DOHH2 (cell line): Measurements from ENCODE around the gene SPECC1L.
"Not testable (repeated sequence)": the region's sequence is repeated elsewhere in the genome, so short reads cannot be mapped to it uniquely, and the experiment has no call there.

Source experiments
- H3F3A ChIP-seq: fragments of 200-600 bp; sonication (generic), shearing (Covaris generic); 2 replicates; pipeline ENCODE4 v1.6.0; 2016; ENCODE audit warnings: antibody characterized with exemption, mild to moderate bottlenecking; ENCODE audit not compliant: control insufficient read depth, insufficient read depth
- H3K27ac ChIP-seq: fragments of 200-600 bp; sonication (generic); 2 replicates; pipeline ENCODE4 v1.5.1; 2014; ENCODE audit warnings: low read depth, mild to moderate bottlenecking, low read length, moderate library complexity
- H3K27me3 ChIP-seq: fragments of 200-600 bp; sonication (generic); 2 replicates; pipeline ENCODE4 v1.6.1; 2014; ENCODE audit warnings: mild to moderate bottlenecking, low read length, mixed read lengths; ENCODE audit not compliant: control insufficient read depth
- H3K36me3 ChIP-seq: fragments of 200-600 bp; sonication (generic); 2 replicates; pipeline ENCODE4 v1.6.1; 2014; ENCODE audit warnings: mild to moderate bottlenecking, low read length, moderate library complexity, mixed read lengths; ENCODE audit not compliant: control insufficient read depth
- H3K4me1 ChIP-seq: fragments of 200-600 bp; sonication (generic); 2 replicates; pipeline ENCODE4 v1.6.1; 2014; ENCODE audit warnings: mild to moderate bottlenecking, low read length, mixed read lengths; ENCODE audit not compliant: control insufficient read depth
- H3K4me2 ChIP-seq: fragments of 200-600 bp; sonication (generic); 2 replicates; pipeline ENCODE4 v1.6.0; 2014; ENCODE audit warnings: mild to moderate bottlenecking, low read length, moderate library complexity
- H3K4me3 ChIP-seq: fragments of 200-600 bp; sonication (generic); 2 replicates; pipeline ENCODE4 v1.5.1; 2014; ENCODE audit warnings: mild to moderate bottlenecking, low read length, mixed read lengths
- H3K79me2 ChIP-seq: fragments of 200-600 bp; sonication (generic); 2 replicates; pipeline ENCODE4 v1.6.1; 2014; ENCODE audit warnings: mild to moderate bottlenecking, low read length, mixed read lengths; ENCODE audit not compliant: control insufficient read depth
- H3K9me2 ChIP-seq: fragments of 200-600 bp; sonication (generic); replicated peaks from 2 replicates; pipeline ENCODE4 v1.6.1; 2014; ENCODE audit warnings: mild to moderate bottlenecking, low read length, mixed read lengths; ENCODE audit not compliant: control insufficient read depth
- H3K9me3 ChIP-seq: fragments of 200-600 bp; sonication (generic); 2 replicates; pipeline ENCODE4 v1.6.1; 2014; ENCODE audit warnings: antibody characterized with exemption, low read length, mixed read lengths; ENCODE audit not compliant: control insufficient read depth, insufficient read depth
- H4K20me1 ChIP-seq: fragments of 200-600 bp; sonication (generic); 2 replicates; pipeline ENCODE4 v1.6.0; 2014; ENCODE audit warnings: low read depth, mild to moderate bottlenecking, antibody characterized with exemption, low read length, moderate library complexity; ENCODE audit not compliant: control insufficient read depth, insufficient read depth
- CTCF ChIP-seq: fragments of 200-600 bp; sonication (generic); IDR thresholded peaks from one replicate; pipeline ENCODE4 v1.5.1; 2014; ENCODE audit warnings: antibody characterized with exemption, mild to moderate bottlenecking, low read depth, low read length; ENCODE audit not compliant: poor library complexity, severe bottlenecking
- EZH2phosphoT487 ChIP-seq: fragments of 200-600 bp; sonication (generic); IDR thresholded peaks from 2 replicates; pipeline ENCODE4 v1.6.1; 2017; ENCODE audit warnings: borderline replicate concordance, mild to moderate bottlenecking, antibody characterized with exemption, low read length, moderate library complexity, mixed read lengths

SPECC1L gene

GRCh38 chr22:24259459-24259858 is 11.2 kb upstream of the SPECC1L start:
- not testable (repeated sequence) for H3K9me2 ChIP-seq, H3K79me2 ChIP-seq, H3K4me3 ChIP-seq, H3K9me3 ChIP-seq, H3K4me2 ChIP-seq, H3K27me3 ChIP-seq, H3F3A ChIP-seq, H3K36me3 ChIP-seq, H4K20me1 ChIP-seq, H3K27ac ChIP-seq
- H3K4me1 ChIP-seq = peaks cover 11% of the 10 kb centered on the region
- peak; percentile 29 for TF ChIP-seq CTCF

- H3F3A ChIP-seq, H3K9me2 ChIP-seq, H3K4me3 ChIP-seq, H3K9me3 ChIP-seq, H3K27me3 ChIP-seq, H3K36me3 ChIP-seq, H3K79me2 ChIP-seq, H3K27ac ChIP-seq, H4K20me1 ChIP-seq, H3K4me2 ChIP-seq: not testable (repeated sequence)
- H3K4me1 ChIP-seq = peaks cover 28% of the 10 kb centered on the region
Observed at GRCh38 chr22:24262185-24262749, 8.4 kb upstream of the SPECC1L start.

DNA sequence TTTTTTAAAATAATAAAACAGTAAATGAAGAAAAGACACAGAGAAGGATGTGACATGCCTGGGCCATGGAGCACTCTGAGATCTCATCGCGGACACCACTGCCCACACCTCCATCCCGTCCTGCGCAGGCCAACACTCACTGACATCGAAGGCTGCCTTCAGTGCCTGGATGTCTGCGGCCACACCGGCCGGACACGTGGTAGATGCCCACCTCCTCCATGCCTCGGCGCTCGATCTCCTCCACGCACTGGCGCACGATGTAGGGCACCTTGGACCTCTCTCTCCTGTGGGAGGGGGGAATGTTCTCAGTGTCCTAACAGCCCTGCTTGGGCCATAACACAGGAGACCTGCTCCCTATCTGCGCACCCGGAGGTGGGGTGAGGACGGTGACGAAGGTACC is 7.2 kb upstream of the SPECC1L start:
- H3K9me3 ChIP-seq, H3K36me3 ChIP-seq, H3K27me3 ChIP-seq, H3K9me2 ChIP-seq, H3F3A ChIP-seq, H3K4me3 ChIP-seq, H4K20me1 ChIP-seq, H3K27ac ChIP-seq, H3K4me2 ChIP-seq, H3K79me2 ChIP-seq: not testable (repeated sequence)
- H3K4me1 ChIP-seq = peaks cover 28% of the 10 kb centered on the region

DNA sequence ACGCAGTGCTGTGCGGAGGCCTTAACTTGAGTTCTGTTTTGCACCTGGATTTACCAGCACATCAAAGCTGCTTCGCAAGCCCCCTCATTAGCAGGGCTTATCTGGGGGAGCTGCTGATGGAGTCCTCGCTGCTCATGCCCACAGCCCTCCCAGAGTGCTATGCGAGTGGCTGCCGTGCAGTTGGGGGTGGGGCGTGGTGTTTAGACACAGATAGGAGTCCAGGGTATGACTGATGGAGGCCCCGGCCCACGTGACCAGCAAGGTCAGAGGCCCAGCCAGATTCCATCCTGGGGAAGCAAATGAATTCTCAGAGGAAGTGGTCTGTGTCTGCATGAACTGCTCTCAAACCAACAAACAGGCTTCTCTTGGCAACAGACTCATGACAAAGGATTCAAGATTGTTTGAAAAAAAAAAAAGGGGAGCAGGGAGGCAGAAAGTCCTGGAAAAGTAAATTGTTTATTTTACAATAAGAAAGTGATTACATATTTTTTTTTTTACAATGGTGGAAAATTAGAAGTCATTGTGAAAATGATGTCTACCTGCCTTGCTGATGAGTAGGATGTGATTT is 6.2 kb upstream of the SPECC1L start:
- peak overlapping the region; percentile 45 for H3K4me3 ChIP-seq
- not testable (repeated sequence) for H3K36me3 ChIP-seq, H4K20me1 ChIP-seq, H3K9me2 ChIP-seq, H3F3A ChIP-seq, H3K79me2 ChIP-seq, H3K9me3 ChIP-seq, H3K27me3 ChIP-seq
- peaks cover 28% of the 10 kb centered on the region for H3K4me1 ChIP-seq
- peak overlapping the region; percentile 42 for H3K27ac ChIP-seq
- peak overlapping the region; percentile 52 for H3K4me2 ChIP-seq

GRCh38 chr22:24265734-24266133 is 4.9 kb upstream of the SPECC1L start:
- no peaks in the 10 kb centered on the region for H3K9me2 ChIP-seq
- H4K20me1 ChIP-seq = no peaks in the 10 kb centered on the region
- H3K4me2 ChIP-seq = no peak overlapping the region
- peaks cover 4% of the 10 kb centered on the region; the same call in 1 of the 2 replicates for H3F3A ChIP-seq
- peaks cover under 1% of the 10 kb centered on the region for H3K79me2 ChIP-seq
- no peak overlapping the region for H3K27ac ChIP-seq
- peaks cover 32% of the 10 kb centered on the region for H3K4me1 ChIP-seq
- H3K9me3 ChIP-seq = no peaks in the 10 kb centered on the region
- no peak for TF ChIP-seq EZH2phosphoT487
- TF ChIP-seq CTCF = no peak
- H3K27me3 ChIP-seq = no peaks in the 10 kb centered on the region
- H3K4me3 ChIP-seq = no peak overlapping the region
- H3K36me3 ChIP-seq = no peaks in the 10 kb centered on the region

DNA sequence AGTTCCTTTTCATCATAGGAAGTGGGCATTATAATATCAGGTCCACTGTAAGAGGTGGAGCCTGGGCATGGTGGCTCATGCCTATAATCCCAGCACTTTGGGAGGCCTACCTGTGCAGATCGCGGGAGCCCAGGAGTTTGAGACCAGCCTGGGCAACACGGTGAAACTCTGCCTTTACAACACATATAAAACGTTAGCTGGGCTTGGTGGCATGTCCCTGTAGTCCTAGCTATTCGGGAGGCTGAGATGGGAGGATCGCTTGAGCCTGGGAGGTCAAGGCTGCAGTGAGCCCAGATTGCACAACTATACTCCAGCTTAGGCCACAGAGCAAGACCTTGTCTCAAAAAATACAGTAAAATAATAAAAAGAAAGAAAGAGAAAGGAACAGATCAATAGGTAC is 4.1 kb upstream of the SPECC1L start:
- not testable (repeated sequence) for H3K36me3 ChIP-seq, H4K20me1 ChIP-seq, H3K9me3 ChIP-seq, H3K79me2 ChIP-seq, H3F3A ChIP-seq, H3K27ac ChIP-seq, H3K4me2 ChIP-seq, H3K4me3 ChIP-seq, H3K9me2 ChIP-seq, H3K27me3 ChIP-seq
- H3K4me1 ChIP-seq = peaks cover 32% of the 10 kb centered on the region
